ENCODE measurements around the gene OPCML. TPM values are rescaled to one million over a fixed set of nuclear protein-coding genes. Genes with fewer than 3 reads are reported as not detected.

The OPCML gene
- polyA plus RNA-seq, 3 donors: not detected

DNA sequence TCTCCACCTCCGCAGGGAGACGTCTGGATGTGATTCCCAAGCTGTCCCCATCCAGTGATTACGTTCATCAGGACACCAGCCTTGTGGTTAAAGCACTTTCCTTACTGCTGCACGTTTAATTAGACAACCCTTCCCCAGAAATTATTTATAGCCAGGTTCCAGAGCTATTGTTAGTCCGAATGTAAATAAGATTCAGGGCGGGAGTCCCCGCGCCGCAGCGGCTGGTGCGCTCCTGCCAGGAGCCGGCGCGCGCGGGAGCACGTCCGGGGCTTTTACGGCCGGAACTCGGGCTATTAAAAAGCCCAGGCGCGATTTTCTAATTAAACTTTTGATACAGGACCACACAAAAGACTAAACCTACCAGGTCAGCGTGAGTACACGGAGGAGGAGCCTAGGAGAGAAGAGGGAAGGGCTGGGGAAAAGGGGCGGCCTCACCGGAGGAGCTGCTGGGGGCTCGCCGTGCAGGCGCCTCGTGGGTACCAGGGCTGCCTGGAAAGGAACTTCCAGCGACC lies 538.3 kb downstream of the OPCML start:
- no peak overlapping the region for H3K27ac Mint-ChIP-seq
- H3K4me1 Mint-ChIP-seq: no peaks in the 10 kb centered on the region
- no peak overlapping the region for H3K9ac ChIP-seq (ENCODE audit: insufficient read depth, low read length, poor library complexity, severe bottlenecking)
- no peak overlapping the region for H3K4me3 ChIP-seq (replicated peaks in 1 of 3; ENCODE audit: low read depth in 2 of 3, low read length in 3 of 3)
- peaks cover 0 to 4% (median 0%) of the 10 kb centered on the region in 7 donors for H3K9me3 Mint-ChIP-seq
- no peaks in the 10 kb centered on the region for H3K36me3 Mint-ChIP-seq
- TF ChIP-seq, protein P1, sequence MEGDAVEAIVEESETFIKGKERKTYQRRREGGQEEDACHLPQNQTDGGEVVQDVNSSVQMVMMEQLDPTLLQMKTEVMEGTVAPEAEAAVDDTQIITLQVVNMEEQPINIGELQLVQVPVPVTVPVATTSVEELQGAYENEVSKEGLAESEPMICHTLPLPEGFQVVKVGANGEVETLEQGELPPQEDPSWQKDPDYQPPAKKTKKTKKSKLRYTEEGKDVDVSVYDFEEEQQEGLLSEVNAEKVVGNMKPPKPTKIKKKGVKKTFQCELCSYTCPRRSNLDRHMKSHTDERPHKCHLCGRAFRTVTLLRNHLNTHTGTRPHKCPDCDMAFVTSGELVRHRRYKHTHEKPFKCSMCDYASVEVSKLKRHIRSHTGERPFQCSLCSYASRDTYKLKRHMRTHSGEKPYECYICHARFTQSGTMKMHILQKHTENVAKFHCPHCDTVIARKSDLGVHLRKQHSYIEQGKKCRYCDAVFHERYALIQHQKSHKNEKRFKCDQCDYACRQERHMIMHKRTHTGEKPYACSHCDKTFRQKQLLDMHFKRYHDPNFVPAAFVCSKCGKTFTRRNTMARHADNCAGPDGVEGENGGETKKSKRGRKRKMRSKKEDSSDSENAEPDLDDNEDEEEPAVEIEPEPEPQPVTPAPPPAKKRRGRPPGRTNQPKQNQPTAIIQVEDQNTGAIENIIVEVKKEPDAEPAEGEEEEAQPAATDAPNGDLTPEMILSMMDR (IDR thresholded peaks at IDR 0.05): no peak
- peaks cover 9 to 15% (median 12%) of the 10 kb centered on the region in 3 donors for H3K27me3 Mint-ChIP-seq (ENCODE audit: low read depth in 3 of 3)
- intact Hi-C loops (cut with micrococcal nuclease): no loop called here
- 5% methylated on average over 17 of the region's 32 CpGs for WGBS (ENCODE audit: insufficient coverage)
- DNase-seq: no peak
- no peak overlapping the region for H3K27ac ChIP-seq (ENCODE audit: low read depth in 1 of 2, low read length in 2 of 2)
- no peaks in the 10 kb centered on the region for H3K27me3 ChIP-seq (ENCODE audit: control insufficient read depth in 2 of 2, insufficient read depth in 2 of 2, low read length in 2 of 2)
- H3K4me1 ChIP-seq (ENCODE audit: control insufficient read depth in 1 of 2, insufficient read depth in 2 of 2, low read length in 2 of 2): no peaks in the 10 kb centered on the region
- H3K79me2 ChIP-seq (ENCODE audit: insufficient read depth, low read length): no peaks in the 10 kb centered on the region
- H3K36me3 ChIP-seq (replicated peaks in 1 of 2; ENCODE audit: control insufficient read depth in 1 of 2, insufficient read depth in 2 of 2, low read length in 2 of 2): no peaks in the 10 kb centered on the region
- H3K4me3 Mint-ChIP-seq: no peak overlapping the region
- no peaks in the 10 kb centered on the region for H4K20me1 ChIP-seq (ENCODE audit: insufficient read depth, low read length)
- no peaks in the 10 kb centered on the region for H3K9me3 ChIP-seq (replicated peaks in 1 of 2; ENCODE audit: control insufficient read depth in 1 of 2, insufficient read depth in 1 of 2, low read length in 2 of 2)
- no peak overlapping the region for H3K4me2 ChIP-seq (replicated peaks; ENCODE audit: extremely low read depth, low read length, poor library complexity, severe bottlenecking)
- no peak overlapping the region for H2AFZ ChIP-seq (ENCODE audit: insufficient read depth, low read depth, low read length, poor library complexity, severe bottlenecking)

DNA sequence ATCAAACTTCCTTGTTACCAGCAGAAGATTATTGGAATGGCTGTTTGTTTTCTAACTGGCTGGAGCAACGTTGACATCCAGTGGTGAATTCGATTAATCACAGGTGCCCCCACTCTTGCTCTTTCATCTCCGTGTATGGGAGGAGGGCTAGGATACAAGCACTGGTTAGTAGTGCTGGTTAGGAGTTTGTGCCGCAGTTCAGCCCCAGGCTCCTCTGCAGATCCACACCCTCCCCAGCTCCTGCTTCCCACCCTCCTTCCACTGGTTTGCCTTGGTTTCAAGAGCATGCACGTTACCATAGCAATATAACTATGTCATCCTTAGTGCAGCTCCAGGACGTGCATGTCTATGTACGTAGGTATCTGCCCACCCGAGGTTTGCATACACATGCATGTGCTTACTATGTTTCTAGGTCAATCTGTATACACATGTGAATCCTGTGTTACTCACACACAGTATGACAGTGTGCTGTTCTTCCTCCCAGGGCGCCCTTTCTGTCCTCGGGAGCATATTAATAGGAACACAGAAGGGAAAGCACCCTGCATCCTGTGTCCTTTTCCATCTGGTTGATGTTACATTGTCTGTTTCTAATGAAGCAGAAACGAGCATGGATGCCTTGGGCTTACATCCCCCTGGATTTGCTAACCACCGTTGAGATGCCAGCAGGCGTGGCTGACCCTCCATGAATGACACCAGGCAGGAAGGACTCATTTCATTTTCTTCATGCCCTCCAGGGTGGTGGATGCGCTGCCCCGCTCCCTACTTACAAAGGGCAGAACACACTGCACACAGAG lies 539.3 kb downstream of the OPCML start:
- peaks cover 9 to 15% (median 12%) of the 10 kb centered on the region in 3 donors for H3K27me3 Mint-ChIP-seq (ENCODE audit: low read depth in 3 of 3)
- H3K79me2 ChIP-seq (ENCODE audit: insufficient read depth, low read length): no peaks in the 10 kb centered on the region
- no peaks in the 10 kb centered on the region for H3K36me3 Mint-ChIP-seq
- no peak overlapping the region for H3K4me3 Mint-ChIP-seq
- no peaks in the 10 kb centered on the region for H3K36me3 ChIP-seq (replicated peaks in 1 of 2; ENCODE audit: control insufficient read depth in 1 of 2, insufficient read depth in 2 of 2, low read length in 2 of 2)
- TF ChIP-seq, protein P1 (IDR thresholded peaks at IDR 0.05): no peak
- H3K4me1 ChIP-seq (ENCODE audit: control insufficient read depth in 1 of 2, insufficient read depth in 2 of 2, low read length in 2 of 2): no peaks in the 10 kb centered on the region
- H3K9ac ChIP-seq (ENCODE audit: insufficient read depth, low read length, poor library complexity, severe bottlenecking): no peak overlapping the region
- WGBS (ENCODE audit: insufficient coverage): 57% methylated on average over 9 of the region's 15 CpGs
- H3K9me3 ChIP-seq (replicated peaks in 1 of 2; ENCODE audit: control insufficient read depth in 1 of 2, insufficient read depth in 1 of 2, low read length in 2 of 2): no peaks in the 10 kb centered on the region
- H3K4me3 ChIP-seq (replicated peaks in 1 of 3; ENCODE audit: low read depth in 2 of 3, low read length in 3 of 3): no peak overlapping the region
- no peak overlapping the region for H2AFZ ChIP-seq (ENCODE audit: insufficient read depth, low read depth, low read length, poor library complexity, severe bottlenecking)
- no peaks in the 10 kb centered on the region for H3K4me1 Mint-ChIP-seq
- no peak overlapping the region for H3K27ac Mint-ChIP-seq
- no peak overlapping the region for H3K4me2 ChIP-seq (replicated peaks; ENCODE audit: extremely low read depth, low read length, poor library complexity, severe bottlenecking)
- no peaks in the 10 kb centered on the region for H4K20me1 ChIP-seq (ENCODE audit: insufficient read depth, low read length)
- intact Hi-C loops (cut with micrococcal nuclease): no loop called here
- DNase-seq: no peak
- H3K9me3 Mint-ChIP-seq: peaks cover 0 to 4% (median 0%) of the 10 kb centered on the region in 7 donors
- no peak overlapping the region for H3K27ac ChIP-seq (ENCODE audit: low read depth in 1 of 2, low read length in 2 of 2)
- H3K27me3 ChIP-seq (ENCODE audit: control insufficient read depth in 2 of 2, insufficient read depth in 2 of 2, low read length in 2 of 2): no peaks in the 10 kb centered on the region
